Hematopoietic multipotent progenitor cell treated with erythropoietin and hydrocortisone succinate and interleukin-3 and kit ligand, for 17 days (in vitro differentiated cells): ENCODE results near the gene SCUBE1.

Source experiments
- DNase-seq: peaks from one replicate; pipeline ENCODE4 v3.0.0-alpha.2; 2015; ENCODE audit warnings: low spot score

The SCUBE1 gene

GRCh38 chr22:43155789-43156188, 187.4 kb downstream of the SCUBE1 start:
- no peak for DNase-seq

DNA sequence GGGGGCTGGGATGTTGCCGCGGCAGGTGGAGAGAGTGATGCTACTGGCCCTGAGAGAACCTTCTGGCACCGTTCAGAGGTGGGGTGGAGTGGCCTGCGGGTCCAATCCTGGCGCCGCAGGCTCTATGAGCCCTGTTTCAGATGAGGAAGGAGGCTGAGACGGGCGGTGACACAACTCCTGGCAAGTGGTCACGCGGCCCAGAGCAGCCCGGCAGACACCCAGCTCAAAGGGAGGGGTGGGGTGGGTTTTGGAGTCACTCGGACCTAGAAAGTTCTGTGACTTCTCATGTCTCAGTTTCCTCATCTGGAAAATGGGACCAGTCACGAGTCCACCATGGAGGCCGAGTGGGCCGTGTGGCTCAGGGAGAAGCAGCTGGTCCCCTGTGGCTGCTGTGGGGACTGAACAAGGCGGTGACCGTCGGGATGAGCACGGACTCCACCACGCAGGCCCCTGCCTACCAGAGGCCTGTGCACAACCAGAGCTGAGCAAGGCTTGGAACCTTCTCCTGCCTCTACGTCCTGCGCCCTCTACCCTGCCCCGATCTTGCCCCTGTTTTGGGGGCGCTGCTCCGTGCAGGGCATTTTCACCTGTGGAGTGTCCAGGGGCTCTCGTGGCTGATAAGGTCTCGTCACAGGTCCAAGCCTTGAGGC, 188.2 kb downstream of the SCUBE1 start:
- no peak for DNase-seq

DNA sequence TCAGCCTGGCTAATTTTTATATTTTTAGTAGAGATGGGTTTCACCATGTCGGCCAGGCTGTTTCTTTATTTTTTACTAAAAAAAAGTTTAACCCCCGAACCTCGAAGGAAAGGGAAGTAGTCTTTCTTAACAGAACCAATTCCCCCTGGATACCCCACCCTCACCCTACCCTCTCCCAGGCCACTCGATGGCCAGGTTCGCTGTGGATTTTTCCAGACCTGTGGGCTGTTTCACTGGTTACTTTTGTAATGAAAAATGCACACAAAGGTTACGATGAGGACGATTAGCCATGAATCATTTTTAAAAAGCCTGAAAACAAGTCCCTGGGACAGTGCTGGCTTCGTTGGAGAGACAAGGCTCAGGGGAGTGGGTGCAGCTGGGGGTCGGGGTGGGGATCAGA, 189.3 kb downstream of the SCUBE1 start:
- DNase-seq: no peak

- DNase-seq: peak; percentile 83
These were observed 190.7 kb downstream of the SCUBE1 start for GRCh38 chr22:43152357-43153071.

DNA sequence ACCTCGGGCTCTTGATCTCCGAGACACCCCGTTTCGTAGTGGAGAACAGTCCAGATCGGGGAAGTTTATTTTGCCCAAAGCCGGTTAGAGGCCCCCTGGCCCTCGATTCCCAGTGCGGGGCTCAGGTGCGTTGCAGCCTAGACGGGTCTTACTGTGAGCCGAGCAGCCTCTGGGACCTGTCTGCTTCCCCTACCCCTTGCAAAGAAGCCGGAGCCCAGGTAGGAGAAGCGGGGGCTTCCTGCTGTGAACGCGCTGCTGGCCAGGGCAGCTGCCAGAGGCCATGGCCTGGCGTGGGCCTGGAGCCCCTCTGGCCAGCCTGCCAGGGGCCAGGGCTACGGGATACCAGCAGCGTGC, 191.2 kb downstream of the SCUBE1 start:
- DNase-seq: no peak

DNA sequence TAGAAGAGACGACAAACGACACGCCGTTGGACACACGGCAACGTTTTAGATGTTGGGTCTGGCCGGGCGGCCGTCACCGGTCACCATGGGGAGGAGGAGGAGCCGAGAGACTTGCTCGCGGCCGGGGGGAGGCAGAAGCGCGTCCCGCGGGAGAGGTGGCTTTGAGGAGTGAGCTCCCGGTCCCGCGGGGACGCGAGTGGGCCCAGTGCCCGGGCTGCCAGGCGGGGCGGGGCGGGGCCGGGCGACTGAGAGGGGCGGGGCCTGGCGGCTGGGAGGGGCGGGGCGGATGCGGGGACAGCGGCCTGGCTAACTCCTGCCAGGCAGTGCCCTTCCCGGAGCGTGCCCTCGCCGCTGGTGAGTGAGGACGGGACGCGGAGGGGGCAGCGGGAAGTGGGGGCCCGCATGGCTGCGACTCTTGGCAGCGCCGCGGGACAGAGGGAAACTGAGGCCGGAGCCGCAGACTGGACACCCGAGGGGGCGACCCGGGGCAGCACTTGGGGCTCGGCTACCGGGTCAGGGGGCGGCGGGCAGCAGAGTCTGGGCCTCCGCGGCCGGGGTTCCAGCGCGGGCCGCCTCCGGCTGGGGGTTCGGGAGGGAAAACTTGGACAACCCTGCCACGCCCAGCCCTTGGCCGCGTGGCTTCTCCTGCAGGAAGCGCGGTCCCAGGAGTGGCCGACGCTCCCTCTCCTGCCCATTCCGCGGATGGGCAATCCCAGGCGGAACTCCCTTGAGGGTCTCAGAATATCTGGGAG, 191.7 kb downstream of the SCUBE1 start, which contains the start of gene TSPO:
Gene TSPO, plus strand, starts transcription at position 309 of the 752 bp plus-strand sequence. CDS start 7,680 bp downstream, outside the sequence.
- peak; percentile 77 for DNase-seq

DNA sequence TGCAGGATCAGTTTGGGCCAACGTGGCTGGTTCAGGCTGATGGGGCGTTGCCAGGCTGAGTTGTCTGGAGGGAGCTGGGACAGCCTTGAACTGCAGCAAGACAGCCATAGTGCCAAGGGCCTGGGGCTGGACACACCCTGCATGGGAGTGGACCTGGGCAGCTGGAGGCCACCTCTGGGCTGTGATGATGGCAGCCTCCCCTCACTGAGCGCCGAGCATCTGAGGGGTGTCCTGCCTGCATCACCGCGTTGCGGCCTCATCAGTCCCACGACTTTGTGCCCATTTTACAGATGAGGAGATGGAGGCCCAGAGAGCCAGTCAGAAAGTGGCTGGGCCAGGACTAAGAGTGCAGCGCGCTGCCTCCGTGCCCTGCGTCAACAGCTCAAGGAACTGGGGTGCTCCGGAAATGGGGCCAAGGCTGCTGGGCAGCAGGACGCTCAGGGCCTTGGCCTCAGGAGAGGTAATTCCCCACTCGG, 192.4 kb downstream of the SCUBE1 start:
- no peak for DNase-seq

GRCh38 chr22:43148581-43148980, 194.6 kb downstream of the SCUBE1 start:
- no peak for DNase-seq

- DNase-seq: no peak
These were observed 195.4 kb downstream of the SCUBE1 start for GRCh38 chr22:43147821-43148220.
